SK-N-SH treated with all-trans-retinoic acid at 6 μM for 48 hours (cell line): ENCODE data around the gene NKAP.
A peak's percentile ranks its signal among the peaks of the same experiment; 100 is the strongest.

Experiments
- ATAC-seq: fragments of 200-7000 bp; cut with Tn5 transposase; 3 replicates; pipeline ENCODE4 v1.9.1; 2020; ENCODE audit warnings: mild to moderate bottlenecking, moderate library complexity
- ARNTL ChIP-seq: fragments of 450-650 bp; formaldehyde crosslinking; IDR thresholded peaks from 2 replicates; pipeline ENCODE4 v1.5.0; 2020; ENCODE audit warnings: low read depth, mild to moderate bottlenecking, moderate library complexity, borderline replicate concordance
- BACH2 ChIP-seq: fragments of 250-450 bp; sonication (Bioruptor Pico); IDR thresholded peaks from 2 replicates; pipeline ENCODE4 v1.9.0; 2021; ENCODE audit warnings: mild to moderate bottlenecking, borderline replicate concordance
- CREB5 ChIP-seq: fragments of 250-450 bp; sonication (Bioruptor Pico); IDR thresholded peaks from 2 replicates; pipeline ENCODE4 v1.5.1; 2020; ENCODE audit warnings: low read depth, mild to moderate bottlenecking, moderate library complexity
- CSDC2 ChIP-seq: fragments of 250-450 bp; sonication (Bioruptor Pico); IDR thresholded peaks from 2 replicates; pipeline ENCODE4 v1.5.0; 2020; ENCODE audit warnings: mild to moderate bottlenecking, moderate library complexity
- CSRNP3 ChIP-seq: fragments of 250-450 bp; sonication (Bioruptor Pico); IDR thresholded peaks from 2 replicates; pipeline ENCODE4 v1.5.1; 2021; ENCODE audit warnings: mild to moderate bottlenecking, moderate library complexity
- GLIS3 ChIP-seq: fragments of 250-450 bp; sonication (Bioruptor Pico); IDR thresholded peaks from 2 replicates; pipeline ENCODE4 v1.5.0; 2020; ENCODE audit warnings: mild to moderate bottlenecking, moderate library complexity
- ISL1 ChIP-seq: fragments of 250-450 bp; sonication (Bioruptor Pico); IDR thresholded peaks from 2 replicates; pipeline ENCODE4 v2.1.2; 2022; ENCODE audit warnings: mild to moderate bottlenecking, moderate library complexity
- OSR1 ChIP-seq: fragments of 250-450 bp; sonication (Bioruptor Pico); IDR thresholded peaks from 2 replicates; pipeline ENCODE4 v1.8.0; 2022; ENCODE audit warnings: moderate library complexity, mild to moderate bottlenecking, inconsistent platforms
- PATZ1 ChIP-seq: fragments of 250-450 bp; sonication (Bioruptor Pico); IDR thresholded peaks from 2 replicates; pipeline ENCODE4 v1.8.0; 2020; ENCODE audit warnings: mild to moderate bottlenecking, moderate library complexity, borderline replicate concordance
- POU6F1 ChIP-seq: fragments of 250-450 bp; sonication (Bioruptor Pico); IDR thresholded peaks from 2 replicates; pipeline ENCODE4 v1.8.0; 2021; ENCODE audit warnings: low read depth, mild to moderate bottlenecking, moderate library complexity, borderline replicate concordance
- RARB ChIP-seq: fragments of 250-450 bp; sonication (Bioruptor Pico); IDR thresholded peaks from 2 replicates; pipeline ENCODE4 v1.8.0; 2021; ENCODE audit warnings: mild to moderate bottlenecking, moderate library complexity
- SNAI2 ChIP-seq: fragments of 250-450 bp; sonication (Bioruptor Pico); IDR thresholded peaks from 2 replicates; pipeline ENCODE4 v1.5.0; 2020; ENCODE audit warnings: mild to moderate bottlenecking, moderate library complexity
- TSHZ2 ChIP-seq: fragments of 250-450 bp; sonication (Bioruptor Pico); IDR thresholded peaks from 2 replicates; pipeline ENCODE4 v1.5.0; 2020; ENCODE audit warnings: mild to moderate bottlenecking, moderate library complexity
- ZFP30 ChIP-seq: fragments of 450-650 bp; formaldehyde crosslinking; IDR thresholded peaks from 2 replicates; pipeline ENCODE4 v1.5.0; 2022; ENCODE audit warnings: mild to moderate bottlenecking, moderate library complexity
- ZNF70 ChIP-seq: fragments of 450-650 bp; formaldehyde crosslinking; IDR thresholded peaks from 2 replicates; pipeline ENCODE4 v1.5.0; 2020; ENCODE audit warnings: mild to moderate bottlenecking, moderate library complexity
- ZNF8 ChIP-seq: fragments of 450-650 bp; formaldehyde crosslinking; IDR thresholded peaks from 2 replicates; pipeline ENCODE4 v1.5.0; 2020; ENCODE audit warnings: mild to moderate bottlenecking, moderate library complexity

The NKAP gene

GRCh38 chrX:119887721-119888425, 55.7 kb downstream of the NKAP start:
- no peak for TF ChIP-seq ZFP30
- ATAC-seq: peak; percentile 93

GRCh38 chrX:119885554-119886428, 57.8 kb downstream of the NKAP start:
- ATAC-seq: peak; percentile 41
- no peak for TF ChIP-seq ARNTL (CRISPR knock-in tag)
- no peak for TF ChIP-seq RARB (CRISPR knock-in tag)
- no peak for TF ChIP-seq ZFP30
- no peak for TF ChIP-seq CREB5

- peak; percentile 99 for ATAC-seq
- TF ChIP-seq CSDC2 (CRISPR knock-in tag) (no peak), GLIS3 (CRISPR knock-in tag) (no peak), CSRNP3 (CRISPR knock-in tag) (no peak), RARB (CRISPR knock-in tag) (no peak), TSHZ2 (CRISPR knock-in tag) (no peak), CREB5 (no peak), SNAI2 (no peak), ISL1 (no peak)
These were observed 62.8 kb downstream of the NKAP start for GRCh38 chrX:119880552-119881437.

GRCh38 chrX:119880076-119880475, 63.5 kb downstream of the NKAP start:
- ATAC-seq: no peak
- TF ChIP-seq ZFP30: no peak
- no peak for TF ChIP-seq CREB5
- no peak for TF ChIP-seq ZNF70
- no peak for TF ChIP-seq OSR1 (CRISPR knock-in tag)
- no peak for TF ChIP-seq PATZ1 (CRISPR knock-in tag)
- no peak for TF ChIP-seq ZNF8
- TF ChIP-seq CSDC2 (CRISPR knock-in tag): no peak
- TF ChIP-seq POU6F1: no peak
- TF ChIP-seq BACH2 (CRISPR knock-in tag): no peak
- no peak for TF ChIP-seq ISL1
- TF ChIP-seq GLIS3 (CRISPR knock-in tag): no peak
